OCI-LY7 (cell line): Measurements from ENCODE around the gene KIDINS220. TPM values are rescaled to one million over a fixed set of nuclear protein-coding genes. Genes with fewer than 3 reads are reported as not detected.

Experiments
- BruUV-seq: library from RNA; stranded (reverse); fragments of 400-500 nt; replicated peaks from 2 replicates; lab custom pipeline; 2021; lab: Mats Ljungman, UMichigan
- CTCF ChIA-PET: fragments of 300-600 bp; sonication (Branson Sonifier 250); formaldehyde crosslinking; loops from one replicate; lab custom pipeline; 2022; ENCODE audit warnings: antibody characterized with exemption; ENCODE audit not compliant: unreplicated experiment; lab: Charles Lee
- POLR2A ChIA-PET: fragments of 300-600 bp; sonication (Branson Sonifier 250); formaldehyde crosslinking; loops from one replicate; lab custom pipeline; 2022; ENCODE audit warnings: antibody characterized with exemption; lab: Charles Lee
- DNase-seq: peaks from one replicate; pipeline ENCODE4 v3.0.0-alpha.2; 2015; ENCODE audit warnings: low spot score
- H2AFZ ChIP-seq: fragments of 200-600 bp; sonication (generic), shearing (Covaris generic); 2 replicates; pipeline ENCODE4 v1.6.1; 2014; ENCODE audit warnings: mild to moderate bottlenecking, antibody characterized with exemption, low read length, moderate library complexity
- H3K27ac ChIP-seq: fragments of 200-600 bp; sonication (generic); 2 replicates; pipeline ENCODE4 v1.5.1; 2014; ENCODE audit warnings: mixed run types, low read depth, mild to moderate bottlenecking, moderate library complexity, low read length, inconsistent platforms; ENCODE audit not compliant: poor library complexity, severe bottlenecking
- H3K36me3 ChIP-seq: fragments of 200-600 bp; sonication (generic); 2 replicates; pipeline ENCODE4 v1.6.1; 2014; ENCODE audit warnings: mild to moderate bottlenecking, antibody characterized with exemption, low read length, moderate library complexity, mixed read lengths; ENCODE audit not compliant: insufficient read depth
- H3K4me1 ChIP-seq: fragments of 200-600 bp; sonication (generic); 2 replicates; pipeline ENCODE4 v1.5.1; 2014; ENCODE audit warnings: mild to moderate bottlenecking, low read length; ENCODE audit not compliant: insufficient read depth, poor library complexity, severe bottlenecking
- H3K4me2 ChIP-seq: fragments of 200-600 bp; sonication (generic); 2 replicates; pipeline ENCODE4 v1.6.1; 2014; ENCODE audit warnings: mild to moderate bottlenecking, low read length
- H3K4me3 ChIP-seq: fragments of 200-600 bp; sonication (generic); 2 replicates; pipeline ENCODE4 v1.5.1; 2014; ENCODE audit warnings: mild to moderate bottlenecking, low read depth, low read length; ENCODE audit not compliant: poor library complexity, severe bottlenecking
- H3K79me2 ChIP-seq: fragments of 200-600 bp; sonication (generic); 2 replicates; pipeline ENCODE4 v1.6.1; 2016; ENCODE audit warnings: low read depth, mild to moderate bottlenecking, low read length, moderate library complexity, mixed read lengths; ENCODE audit not compliant: insufficient read depth
- H3K9me2 ChIP-seq: fragments of 200-600 bp; sonication (generic); 2 replicates; pipeline ENCODE4 v1.6.1; 2016; ENCODE audit warnings: mild to moderate bottlenecking, low read length, mixed read lengths; ENCODE audit not compliant: insufficient read depth
- H3K9me3 ChIP-seq: fragments of 200-600 bp; sonication (generic); 2 replicates; pipeline ENCODE4 v1.6.1; 2014; ENCODE audit warnings: mild to moderate bottlenecking, mixed run types, low read length, mixed read lengths
- H4K20me1 ChIP-seq: fragments of 200-600 bp; sonication (generic); 2 replicates; pipeline ENCODE4 v1.6.1; 2014; ENCODE audit warnings: mild to moderate bottlenecking, antibody characterized with exemption, low read length, moderate library complexity, mixed read lengths; ENCODE audit not compliant: insufficient read depth
- EZH2phosphoT487 ChIP-seq: fragments of 200-600 bp; sonication (generic); IDR thresholded peaks from 2 replicates; pipeline ENCODE4 v1.6.1; 2018; ENCODE audit warnings: low read depth, borderline replicate concordance, mild to moderate bottlenecking, mixed run types, antibody characterized with exemption, low read length, moderate library complexity, mixed read lengths
- intact Hi-C: fragments of 100-400 bp; cut with micrococcal nuclease; formaldehyde crosslinking; loops from one replicate; pipeline ENCODE4 v1.10.0; 2022; ENCODE audit not compliant: unreplicated experiment
- total RNA-seq, 2 experiments: library from RNA; depleted of rRNA in 1 of 2; stranded (reverse); fragments of >200 nt in 1 of 2; shearing (Covaris generic) in 1 of 2; gene quantifications; 2 replicates each; pipeline ENCODE4 v1.2.3, GENCODE V29; 2014 to 2022
- TF ChIP-seq, protein P1 (sequence below): fragments of 200-600 bp; sonication (generic); conservative IDR thresholded peaks from 2 replicates; pipeline ENCODE4 v1.5.1; 2014; ENCODE audit warnings: mild to moderate bottlenecking, antibody characterized with exemption, low read length, moderate library complexity, mixed read lengths

Gene KIDINS220
- total RNA-seq, 2 experiments from 2014 or later, result 29.1 to 32.3 TPM

DNA sequence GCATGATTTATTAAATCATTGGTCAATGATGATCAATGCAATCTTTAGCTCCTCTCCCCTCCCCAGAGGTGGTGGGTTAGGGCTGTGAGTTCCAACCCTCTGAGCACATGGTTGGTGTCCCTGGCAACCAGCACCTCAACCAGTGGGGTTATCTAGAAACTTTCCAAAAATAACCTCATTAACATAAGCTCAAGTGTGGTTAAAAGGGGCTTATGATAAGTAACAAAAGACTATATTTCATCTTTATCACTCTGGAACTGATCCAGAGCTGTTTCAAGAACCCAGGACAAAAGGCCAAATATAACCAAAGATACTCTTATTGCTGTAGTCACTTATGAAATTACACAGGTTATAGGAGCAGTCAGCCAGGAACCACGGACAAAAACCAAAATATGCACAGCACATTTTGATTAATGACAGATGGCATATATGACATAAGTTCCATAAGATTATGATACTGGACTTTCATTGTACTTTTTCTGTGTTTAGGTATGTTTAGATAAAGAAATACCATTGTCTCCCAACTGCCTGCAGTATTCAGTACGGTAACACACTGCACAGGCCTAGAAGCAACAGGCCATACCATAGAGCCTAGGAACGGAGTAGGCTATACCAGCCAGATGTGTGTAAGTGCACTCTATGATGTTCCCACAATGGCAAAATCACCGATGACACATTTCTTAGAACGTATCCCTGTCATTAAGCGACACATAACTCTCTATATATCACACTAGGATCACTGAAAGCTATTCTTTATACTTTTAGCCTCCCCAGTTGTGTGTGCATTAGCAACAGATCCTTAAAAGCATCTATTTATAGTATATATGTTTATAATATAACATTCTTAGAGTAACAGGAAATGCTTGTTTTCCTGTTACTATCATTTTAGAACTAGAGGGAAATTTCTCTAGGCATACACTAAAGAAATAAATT is 31.9 kb downstream of the KIDINS220 start:
- BruUV-seq, result no TSS peak
- H3K36me3 ChIP-seq, result peaks cover 53% of the 10 kb centered on the region
- CTCF ChIA-PET, result no interaction called here

DNA sequence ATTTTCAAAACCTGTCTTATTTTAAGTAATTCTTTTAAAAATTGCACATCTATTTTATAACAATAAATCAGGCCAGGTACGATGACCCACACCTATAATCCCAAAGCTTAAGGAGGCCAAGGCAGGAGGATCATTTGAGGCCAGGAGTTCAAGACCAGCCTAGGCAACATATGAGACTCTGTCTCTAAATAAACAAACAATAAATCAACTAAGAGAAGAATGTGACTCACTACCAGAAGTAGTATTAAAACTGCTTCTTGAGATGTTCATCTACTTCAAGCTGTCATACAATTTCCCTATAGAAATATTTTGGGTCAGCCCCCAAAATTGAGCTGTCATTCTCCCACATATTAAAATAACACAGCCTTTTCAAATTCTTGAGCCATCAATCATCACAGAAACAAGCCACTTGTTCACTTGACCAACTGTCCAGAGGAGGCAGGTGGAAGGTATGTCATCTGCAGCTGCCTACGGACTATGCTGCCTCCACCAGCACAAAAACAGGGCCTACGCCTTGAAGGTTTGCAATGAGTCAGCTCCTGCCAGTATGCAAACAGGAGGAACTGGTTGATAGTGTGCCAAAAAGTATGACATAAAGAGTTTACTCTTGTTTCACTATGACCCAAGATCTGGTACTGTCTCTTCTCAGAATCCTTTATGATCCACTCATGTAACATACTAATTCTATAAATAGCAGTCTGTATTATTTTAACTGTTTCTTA is 33.6 kb downstream of the KIDINS220 start:
- POLR2A ChIA-PET, result no interaction called here
- Histone ChIP-seq H3K9me2 (no peaks in the 10 kb centered on the region), H4K20me1 (no peaks in the 10 kb centered on the region), H3K4me3 (no peak overlapping the region), H3K4me1 (no peaks in the 10 kb centered on the region), H3K36me3 (peaks cover 50% of the 10 kb centered on the region), H3K4me2 (no peak overlapping the region), H3K9me3 (no peaks in the 10 kb centered on the region), H2AFZ (no peak overlapping the region), H3K79me2 (no peaks in the 10 kb centered on the region), H3K27ac (no peak overlapping the region)
- intact Hi-C loops, result no loop called here
- no peak for DNase-seq
- TF ChIP-seq EZH2phosphoT487, result no peak
- TF ChIP-seq, protein P1, sequence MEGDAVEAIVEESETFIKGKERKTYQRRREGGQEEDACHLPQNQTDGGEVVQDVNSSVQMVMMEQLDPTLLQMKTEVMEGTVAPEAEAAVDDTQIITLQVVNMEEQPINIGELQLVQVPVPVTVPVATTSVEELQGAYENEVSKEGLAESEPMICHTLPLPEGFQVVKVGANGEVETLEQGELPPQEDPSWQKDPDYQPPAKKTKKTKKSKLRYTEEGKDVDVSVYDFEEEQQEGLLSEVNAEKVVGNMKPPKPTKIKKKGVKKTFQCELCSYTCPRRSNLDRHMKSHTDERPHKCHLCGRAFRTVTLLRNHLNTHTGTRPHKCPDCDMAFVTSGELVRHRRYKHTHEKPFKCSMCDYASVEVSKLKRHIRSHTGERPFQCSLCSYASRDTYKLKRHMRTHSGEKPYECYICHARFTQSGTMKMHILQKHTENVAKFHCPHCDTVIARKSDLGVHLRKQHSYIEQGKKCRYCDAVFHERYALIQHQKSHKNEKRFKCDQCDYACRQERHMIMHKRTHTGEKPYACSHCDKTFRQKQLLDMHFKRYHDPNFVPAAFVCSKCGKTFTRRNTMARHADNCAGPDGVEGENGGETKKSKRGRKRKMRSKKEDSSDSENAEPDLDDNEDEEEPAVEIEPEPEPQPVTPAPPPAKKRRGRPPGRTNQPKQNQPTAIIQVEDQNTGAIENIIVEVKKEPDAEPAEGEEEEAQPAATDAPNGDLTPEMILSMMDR, result no peak
- BruUV-seq, result no TSS peak
- CTCF ChIA-PET, result no interaction called here

More for the DNA sequence above, 31.9 kb downstream of the KIDINS220 start:
- Histone ChIP-seq H3K9me3 (no peaks in the 10 kb centered on the region), H3K9me2 (no peaks in the 10 kb centered on the region), H3K79me2 (no peaks in the 10 kb centered on the region), H2AFZ (no peak overlapping the region), H3K4me2 (no peak overlapping the region), H4K20me1 (no peaks in the 10 kb centered on the region), H3K27ac (no peak overlapping the region), H3K4me3 (no peak overlapping the region), H3K4me1 (no peaks in the 10 kb centered on the region)
- TF ChIP-seq, protein P1, result no peak
- TF ChIP-seq EZH2phosphoT487, result no peak
- intact Hi-C loops, result no loop called here
- DNase-seq, result no peak
- POLR2A ChIA-PET, result interaction anchor here (0.5 to 1.5 kb wide), 3 partner anchors 10 to 22 kb away, joined by 3 to 5 read pairs (median 3); no protein-coding TSS in a partner anchor
